Lower leg skin (tissue), 4 donors: ENCODE results near the gene COPB1. TPM values are rescaled to one million over a fixed set of nuclear protein-coding genes. Genes with fewer than 3 reads are reported as not detected.

Experiments
- DNase-seq, 2 donors: peaks; one replicate each; pipeline ENCODE4 v3.0.0-alpha.2; 2019; ENCODE audit warnings: low spot score in 2 of 2
- H3K4me3 ChIP-seq: fragments of 200-600 bp; sonication (generic); 2 replicates; pipeline ENCODE4 v1.5.1; 2017; ENCODE audit warnings: mild to moderate bottlenecking, low read depth; ENCODE audit not compliant: poor library complexity, severe bottlenecking
- POLR2A ChIP-seq, 2 donors: fragments of 450-650 bp; IDR thresholded peaks; one replicate each; pipeline ENCODE4 v1.6.1; 2016 to 2017; ENCODE audit warnings: antibody characterized with exemption in 2 of 2, mild to moderate bottlenecking in 1 of 2, moderate library complexity in 1 of 2
- WGBS, 2 donors: methylation state at CpG; one replicate each; pipeline ENCODE4 v1.1.5; 2018; 5-methylcytosine and 5-hydroxymethylcytosine counted together
- intact Hi-C: fragments of 100-400 bp; cut with DNase I; formaldehyde crosslinking; loops from one replicate; pipeline ENCODE4 v1.15.0; 2023; ENCODE audit warnings: low total_unique reads
- total RNA-seq, 4 donors: library from RNA; depleted of rRNA; stranded (reverse); fragments of >200 nt; gene quantifications; one replicate each; pipeline ENCODE4 v1.1.0, GENCODE V29; 2016
- TF ChIP-seq, protein P1 (sequence below), 3 donors: fragments of 450-650 bp; IDR thresholded peaks; one replicate each; pipeline ENCODE4 v1.5.1; 2016; ENCODE audit warnings: antibody characterized with exemption in 3 of 3, mild to moderate bottlenecking in 3 of 3, moderate library complexity in 2 of 3

The COPB1 gene
- total RNA-seq, 4 donors from 2014 or later: 59.8 to 74.8 (median 65.0) TPM

DNA sequence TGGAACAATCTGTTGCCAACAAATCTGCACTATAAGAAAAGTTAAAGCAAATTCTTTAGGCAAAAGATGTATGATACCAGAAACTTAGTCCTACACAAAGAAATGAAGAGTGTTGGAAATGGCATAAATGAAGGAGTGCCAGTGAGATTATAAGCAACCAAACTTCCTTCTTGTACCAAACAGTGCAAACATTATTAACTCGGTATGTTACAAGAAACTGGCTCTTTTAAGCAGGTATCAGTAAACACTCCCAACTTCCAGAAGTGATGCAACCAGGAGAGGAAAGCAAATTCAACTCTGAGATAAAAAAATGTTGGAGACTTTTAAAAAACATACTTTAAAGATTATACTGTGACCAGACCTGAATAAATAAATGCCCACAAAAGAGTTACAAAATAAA is 28.5 kb downstream of the COPB1 start:
- 84 to 90% methylated on average over 1 of the region's 1 CpG for WGBS, 2 donors
- intact Hi-C loops: no loop called here

DNA sequence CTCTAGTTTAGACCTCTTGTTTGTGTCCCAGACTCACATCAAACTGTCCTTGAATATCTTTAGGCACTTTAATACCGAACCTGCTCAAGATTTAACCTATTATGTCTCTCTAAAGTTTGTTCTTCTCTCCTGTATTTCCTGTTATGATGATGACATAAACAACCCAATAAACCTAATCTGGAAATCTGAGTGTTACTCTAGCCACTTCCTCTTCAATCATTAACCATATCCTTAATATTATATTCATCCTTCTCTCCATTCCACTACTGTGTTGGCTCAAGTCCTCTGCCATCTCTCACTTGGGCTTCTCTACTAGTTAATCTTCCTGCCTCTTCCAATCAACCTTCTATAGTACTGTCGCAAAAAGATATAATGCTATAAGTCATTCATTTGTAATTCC is 36.0 kb downstream of the COPB1 start:
- WGBS, 2 donors: 93 to 95% methylated on average over 2 of the region's 2 CpGs
- H3K4me3 ChIP-seq: no peak overlapping the region
- no peak for DNase-seq
- TF ChIP-seq POLR2A (IDR thresholded peaks at IDR 0.05): no peak
- TF ChIP-seq, protein P1, sequence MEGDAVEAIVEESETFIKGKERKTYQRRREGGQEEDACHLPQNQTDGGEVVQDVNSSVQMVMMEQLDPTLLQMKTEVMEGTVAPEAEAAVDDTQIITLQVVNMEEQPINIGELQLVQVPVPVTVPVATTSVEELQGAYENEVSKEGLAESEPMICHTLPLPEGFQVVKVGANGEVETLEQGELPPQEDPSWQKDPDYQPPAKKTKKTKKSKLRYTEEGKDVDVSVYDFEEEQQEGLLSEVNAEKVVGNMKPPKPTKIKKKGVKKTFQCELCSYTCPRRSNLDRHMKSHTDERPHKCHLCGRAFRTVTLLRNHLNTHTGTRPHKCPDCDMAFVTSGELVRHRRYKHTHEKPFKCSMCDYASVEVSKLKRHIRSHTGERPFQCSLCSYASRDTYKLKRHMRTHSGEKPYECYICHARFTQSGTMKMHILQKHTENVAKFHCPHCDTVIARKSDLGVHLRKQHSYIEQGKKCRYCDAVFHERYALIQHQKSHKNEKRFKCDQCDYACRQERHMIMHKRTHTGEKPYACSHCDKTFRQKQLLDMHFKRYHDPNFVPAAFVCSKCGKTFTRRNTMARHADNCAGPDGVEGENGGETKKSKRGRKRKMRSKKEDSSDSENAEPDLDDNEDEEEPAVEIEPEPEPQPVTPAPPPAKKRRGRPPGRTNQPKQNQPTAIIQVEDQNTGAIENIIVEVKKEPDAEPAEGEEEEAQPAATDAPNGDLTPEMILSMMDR (IDR thresholded peaks at IDR 0.05): no peak
- intact Hi-C loops: no loop called here

More for the DNA sequence above, 28.5 kb downstream of the COPB1 start:
- no peak for TF ChIP-seq POLR2A (IDR thresholded peaks at IDR 0.05)
- TF ChIP-seq, protein P1 (IDR thresholded peaks at IDR 0.05): no peak
- H3K4me3 ChIP-seq: no peak overlapping the region
- DNase-seq: no peak

DNA sequence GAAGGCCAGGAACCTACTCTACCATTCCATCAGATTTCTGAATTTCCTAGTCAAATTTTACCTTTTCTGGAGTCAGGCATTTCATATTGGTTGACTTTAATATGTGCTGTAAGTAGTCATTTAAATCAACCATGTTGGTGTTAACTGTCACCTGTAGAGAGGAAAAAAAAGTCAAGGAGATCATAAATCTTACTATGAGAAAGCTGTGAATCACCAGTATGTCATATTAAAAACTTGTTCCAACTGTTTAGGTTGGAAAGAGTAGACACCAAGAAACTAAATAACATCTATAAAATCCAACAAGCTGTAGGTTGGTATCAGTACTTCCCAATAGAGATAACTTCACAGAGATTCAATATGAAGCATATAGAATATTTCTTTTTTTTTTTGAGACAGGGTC is 39.5 kb downstream of the COPB1 start:
- intact Hi-C loops: no loop called here
- DNase-seq: no peak
- TF ChIP-seq, protein P1 (IDR thresholded peaks at IDR 0.05): no peak
- no peak for TF ChIP-seq POLR2A (IDR thresholded peaks at IDR 0.05)
- H3K4me3 ChIP-seq: no peak overlapping the region

DNA sequence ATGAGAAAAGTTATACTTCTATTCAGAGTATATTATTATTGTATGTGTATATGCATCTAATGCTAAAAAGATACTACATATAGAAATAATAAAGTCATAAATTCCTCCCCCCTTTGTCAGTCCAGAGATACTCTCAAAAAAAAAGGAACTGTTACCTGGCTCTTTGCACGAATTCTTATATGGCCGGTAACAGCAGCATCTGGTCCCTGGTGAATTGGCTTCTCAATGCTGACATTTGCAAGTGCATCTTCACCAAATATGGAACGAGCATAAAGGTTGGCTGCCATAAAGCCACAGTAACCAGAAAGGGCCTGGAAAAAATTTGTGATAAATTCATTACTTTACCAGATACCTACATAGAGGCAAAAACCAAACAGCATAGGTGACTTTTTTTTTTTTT is 41.2 kb downstream of the COPB1 start:
- 78 to 86% methylated on average over 3 of the region's 3 CpGs for WGBS, 2 donors

DNA sequence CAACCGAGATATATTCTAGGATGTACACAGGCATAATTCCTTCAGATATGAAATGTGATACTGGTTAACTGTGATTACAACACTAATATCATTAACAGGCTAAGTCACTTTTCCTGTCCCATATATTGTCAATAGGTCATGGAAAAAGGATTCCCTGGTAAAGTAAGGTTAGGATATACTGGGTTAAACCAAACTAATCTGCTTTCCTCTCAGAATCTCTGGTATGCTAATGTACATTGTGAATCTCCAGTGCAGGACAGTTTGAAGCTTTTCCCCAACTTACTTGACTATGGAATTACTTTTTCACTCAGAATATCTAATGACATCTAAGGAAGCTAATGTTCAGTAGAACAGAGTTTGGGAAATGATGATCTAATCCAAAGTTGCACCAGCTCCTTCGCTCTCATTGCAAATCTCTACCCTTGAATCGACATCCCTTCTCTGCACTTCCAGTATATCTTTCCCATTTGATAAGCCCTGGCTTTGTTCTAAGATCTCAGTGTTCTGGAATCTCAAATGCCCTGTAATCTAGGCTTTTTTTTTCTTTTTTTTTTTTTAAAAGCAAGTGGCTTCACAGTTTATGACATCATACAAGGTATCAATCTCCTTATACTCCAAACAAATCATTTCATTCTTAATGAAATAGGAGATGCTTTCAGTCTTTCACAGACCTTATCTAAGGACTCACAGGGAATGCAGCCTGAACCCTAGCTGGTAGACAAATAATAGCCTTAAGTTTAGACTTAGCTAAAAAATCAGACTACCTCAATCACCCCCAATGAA is 43.8 kb downstream of the COPB1 start:
- no peak overlapping the region for H3K4me3 ChIP-seq
- DNase-seq: no peak
- no peak for TF ChIP-seq POLR2A (IDR thresholded peaks at IDR 0.05)
- TF ChIP-seq, protein P1 (IDR thresholded peaks at IDR 0.05): no peak
- 82 to 83% methylated on average over 3 of the region's 3 CpGs for WGBS, 2 donors
- intact Hi-C loops: loop anchor here (10.0 kb wide), 1 partner anchor 161 kb away; no protein-coding TSS in a partner anchor

More for the DNA sequence above, 41.2 kb downstream of the COPB1 start:
- intact Hi-C loops: loop anchor here (10.0 kb wide), 1 partner anchor 164 kb away; no protein-coding TSS in a partner anchor
- no peak for DNase-seq
- H3K4me3 ChIP-seq: no peak overlapping the region
- TF ChIP-seq, protein P1 (IDR thresholded peaks at IDR 0.05): no peak
- TF ChIP-seq POLR2A (IDR thresholded peaks at IDR 0.05): no peak
